ENCODE measurements around the gene LSP1.

Gene LSP1

GRCh38 chr11:1933416-1934334, 80.8 kb downstream of the LSP1 start:
- no peak for TF ChIP-seq CTCF (IDR thresholded peaks at IDR 0.05; ENCODE audit: extremely low read depth, missing control alignments)
- no peak for DNase-seq (ENCODE audit: low spot score)

- peak; percentile 32 for DNase-seq (ENCODE audit: low spot score)
- TF ChIP-seq CTCF (IDR thresholded peaks at IDR 0.05; ENCODE audit: extremely low read depth, missing control alignments): no peak
Measured at GRCh38 chr11:1934335-1935155, 81.7 kb downstream of the LSP1 start.

- peak; percentile 20 for DNase-seq (ENCODE audit: low spot score)
Measured at GRCh38 chr11:1935156-1936071, 82.5 kb downstream of the LSP1 start.

GRCh38 chr11:1936072-1936780, 83.3 kb downstream of the LSP1 start:
- DNase-seq (ENCODE audit: low spot score): no peak
- no peak for TF ChIP-seq CTCF (IDR thresholded peaks at IDR 0.05; ENCODE audit: extremely low read depth, missing control alignments)

More at GRCh38 chr11:1935156-1936071, 82.5 kb downstream of the LSP1 start:
- TF ChIP-seq CTCF (IDR thresholded peaks at IDR 0.05; ENCODE audit: extremely low read depth, missing control alignments): no peak

GRCh38 chr11:1936781-1937615, 84.1 kb downstream of the LSP1 start:
- no peak for DNase-seq (ENCODE audit: low spot score)
- no peak for TF ChIP-seq CTCF (IDR thresholded peaks at IDR 0.05; ENCODE audit: extremely low read depth, missing control alignments)
